ENCODE results near the gene HSPB9. TPM values are rescaled to one million over a fixed set of nuclear protein-coding genes. Genes with fewer than 3 reads are reported as not detected.

HSPB9 gene
- total and polyA plus RNA-seq, 2 donors (not counting 3 experiments of a cell fraction or from before 2014, with no cell fraction given), result not detected

DNA sequence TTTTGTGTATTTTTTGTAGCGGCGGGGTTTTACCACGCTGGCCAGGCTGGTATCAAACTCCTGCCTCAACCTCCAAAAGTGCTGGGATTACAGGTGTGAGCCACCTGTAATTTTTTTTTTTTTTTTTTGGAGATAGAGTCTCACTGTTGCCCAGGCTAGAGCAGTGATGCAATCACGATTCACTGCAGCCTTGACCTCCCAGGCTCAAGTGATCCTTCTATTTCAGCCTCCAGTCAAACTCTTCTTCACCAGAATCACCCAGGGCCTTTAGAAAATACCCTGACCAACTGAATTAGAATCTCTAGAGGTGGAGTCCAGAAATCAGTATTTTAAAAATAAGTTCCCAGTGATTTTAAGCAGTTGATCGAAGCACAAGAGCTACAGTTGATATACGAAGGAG, 12.5 kb downstream of the HSPB9 start:
- FAIRE-seq (no peak), DNase-seq (ENCODE audit: low read depth, low spot score) (no peak)
- dilution Hi-C loops (cut with MboI; ENCODE audit: extremely low pct_ligation_motif_present, low sequenced_read_pairs) (no loop called here), intact Hi-C loops (cut with micrococcal nuclease) (loop anchor here (10.0 kb wide), 2 partner anchors 140 to 390 kb away; partner anchors contain the start of gene STAT5B)
- H3K9me3 ChIP-seq (replicated peaks; ENCODE audit: control insufficient read depth, insufficient read depth, low read length), result no peaks in the 10 kb centered on the region
- POLR2A ChIA-PET, result interaction anchor here (2.0 kb wide), 1 partner anchor 11 kb away, joined by 11 read pairs; no protein-coding TSS in a partner anchor
- H3K79me2 ChIP-seq (ENCODE audit: control insufficient read depth, insufficient read depth, low read length), result peaks cover 87% of the 10 kb centered on the region
- peak overlapping the region in 1 of 3 experiments; percentile 10 for H3K4me3 ChIP-seq (replicated peaks in 1 of 3; ENCODE audit: insufficient read depth in 1 of 3, low read depth in 1 of 3, low read length in 3 of 3)
- peak overlapping the region; percentile 75 for H3K4me2 ChIP-seq (ENCODE audit: insufficient read depth, low read length)
- H3K4me1 ChIP-seq (ENCODE audit: control insufficient read depth, extremely low read depth, insufficient read depth, low read length), result peaks cover 68% of the 10 kb centered on the region
- no peaks in the 10 kb centered on the region for H4K20me1 ChIP-seq (replicated peaks; ENCODE audit: control insufficient read depth, extremely low read depth, insufficient read depth, low read length)
- no peak overlapping the region for H3K9ac ChIP-seq (replicated peaks; ENCODE audit: extremely low read depth, insufficient read depth, low read length)
- H3K9me1 ChIP-seq (replicated peaks; ENCODE audit: control insufficient read depth, extremely low read depth, insufficient read depth, low read length), result no peaks in the 10 kb centered on the region
- H2AFZ ChIP-seq (ENCODE audit: low read depth, low read length), result no peak overlapping the region
- peaks cover under 1 to 3% of the 10 kb centered on the region in 2 experiments for H3K36me3 ChIP-seq (ENCODE audit: control insufficient read depth in 2 of 2, extremely low read depth in 1 of 2, insufficient read depth in 2 of 2, low read length in 2 of 2)
- no TSS peak for BruUV-seq (replicated peaks)
- H3K27ac ChIP-seq (ENCODE audit: insufficient read depth, low read depth, low read length), result peak overlapping the region; percentile 45
- CTCF ChIA-PET, result interaction anchor here (0.7 to 2.2 kb wide), 9 partner anchors 10 to 87 kb away, joined by 4 to 13 read pairs (median 4); partner anchors contain the start of genes DHX58 and KCNH4
- H3K27me3 ChIP-seq (ENCODE audit: control insufficient read depth in 2 of 2, insufficient read depth in 2 of 2, low read length in 2 of 2), result no peaks in the 10 kb centered on the region
- TF ChIP-seq POLR2A (IDR thresholded peaks at IDR 0.05; ENCODE audit: low read depth, low read length), result no peak
- no peak for TF ChIP-seq JUN (IDR thresholded peaks at IDR 0.05; ENCODE audit: borderline replicate concordance, insufficient read depth, insufficient read length, low read depth)
- no peak for TF ChIP-seq FOS (IDR thresholded peaks at IDR 0.05; ENCODE audit: borderline replicate concordance, insufficient read depth, low read length)
- no peak for TF ChIP-seq POLR2AphosphoS5 (IDR thresholded peaks at IDR 0.05; ENCODE audit: insufficient read depth, low read depth, low read length)
- no peak for TF ChIP-seq MYC (IDR thresholded peaks at IDR 0.05; ENCODE audit: low read depth, low read length)
- TF ChIP-seq, protein P1, sequence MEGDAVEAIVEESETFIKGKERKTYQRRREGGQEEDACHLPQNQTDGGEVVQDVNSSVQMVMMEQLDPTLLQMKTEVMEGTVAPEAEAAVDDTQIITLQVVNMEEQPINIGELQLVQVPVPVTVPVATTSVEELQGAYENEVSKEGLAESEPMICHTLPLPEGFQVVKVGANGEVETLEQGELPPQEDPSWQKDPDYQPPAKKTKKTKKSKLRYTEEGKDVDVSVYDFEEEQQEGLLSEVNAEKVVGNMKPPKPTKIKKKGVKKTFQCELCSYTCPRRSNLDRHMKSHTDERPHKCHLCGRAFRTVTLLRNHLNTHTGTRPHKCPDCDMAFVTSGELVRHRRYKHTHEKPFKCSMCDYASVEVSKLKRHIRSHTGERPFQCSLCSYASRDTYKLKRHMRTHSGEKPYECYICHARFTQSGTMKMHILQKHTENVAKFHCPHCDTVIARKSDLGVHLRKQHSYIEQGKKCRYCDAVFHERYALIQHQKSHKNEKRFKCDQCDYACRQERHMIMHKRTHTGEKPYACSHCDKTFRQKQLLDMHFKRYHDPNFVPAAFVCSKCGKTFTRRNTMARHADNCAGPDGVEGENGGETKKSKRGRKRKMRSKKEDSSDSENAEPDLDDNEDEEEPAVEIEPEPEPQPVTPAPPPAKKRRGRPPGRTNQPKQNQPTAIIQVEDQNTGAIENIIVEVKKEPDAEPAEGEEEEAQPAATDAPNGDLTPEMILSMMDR (IDR thresholded peaks at IDR 0.05; ENCODE audit: extremely low read depth in 1 of 2, insufficient read depth in 1 of 2, low read depth in 1 of 2, low read length in 2 of 2), result no peak
- TF ChIP-seq EZH2 (IDR thresholded peaks at IDR 0.05; ENCODE audit: borderline replicate concordance, low read depth, low read length, severe bottlenecking), result no peak
- TF ChIP-seq GATA2 (IDR thresholded peaks at IDR 0.05; ENCODE audit: insufficient read depth, insufficient read length, low read depth, low read length), result no peak
- TF ChIP-seq, protein P2, sequence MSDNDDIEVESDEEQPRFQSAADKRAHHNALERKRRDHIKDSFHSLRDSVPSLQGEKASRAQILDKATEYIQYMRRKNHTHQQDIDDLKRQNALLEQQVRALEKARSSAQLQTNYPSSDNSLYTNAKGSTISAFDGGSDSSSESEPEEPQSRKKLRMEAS (IDR thresholded peaks at IDR 0.05; ENCODE audit: insufficient read depth, insufficient read length), result no peak
